Breast epithelium (tissue), 4 donors: ENCODE results near the gene GULP1. TPM values are rescaled to one million over a fixed set of nuclear protein-coding genes. Genes with fewer than 3 reads are reported as not detected.

ENCODE experiments used
- DNase-seq, 2 donors: peaks; one replicate each; pipeline ENCODE4 v3.0.0-alpha.2; 2019; ENCODE audit warnings: low spot score in 2 of 2
- H3K27ac ChIP-seq, 2 donors: fragments of 200-600 bp; sonication (generic) in 1 of 2; one replicate each; pipeline ENCODE4 v1.5.1; 2016 to 2019; ENCODE audit warnings: mild to moderate bottlenecking in 1 of 2
- H3K27me3 ChIP-seq, 2 donors: fragments of 200-600 bp; sonication (generic) in 1 of 2; one replicate each; pipeline versions ENCODE4 v1.5.1 to v1.6.0; 2017 to 2019; ENCODE audit warnings: control low read depth in 1 of 2, mild to moderate bottlenecking in 1 of 2
- H3K36me3 ChIP-seq: fragments of 200-600 bp; one replicate; pipeline ENCODE4 v1.5.1; 2019
- H3K4me1 ChIP-seq, 2 donors: fragments of 200-600 bp; sonication (generic); one replicate each; pipeline ENCODE4 v1.5.1; 2016 to 2019; ENCODE audit warnings: control low read depth in 1 of 2
- H3K4me3 ChIP-seq, 3 donors: fragments of 200-600 bp; sonication (generic); 1 replicate in 2 of 3; 2 replicates in 1 of 3; pipeline ENCODE4 v1.5.1; 2016 to 2019; ENCODE audit warnings: mild to moderate bottlenecking in 3 of 3, moderate library complexity in 2 of 3
- H3K9me3 ChIP-seq, 2 donors: fragments of 200-600 bp; sonication (generic) in 1 of 2; one replicate each; pipeline ENCODE4 v1.5.1; 2016 to 2019; ENCODE audit warnings: control low read depth in 1 of 2
- POLR2A ChIP-seq: fragments of 450-650 bp; IDR thresholded peaks from one replicate; pipeline ENCODE4 v1.6.1; 2016; ENCODE audit warnings: antibody characterized with exemption, mild to moderate bottlenecking, moderate library complexity
- POLR2AphosphoS5 ChIP-seq, 3 donors: sonication (generic); formaldehyde crosslinking; IDR thresholded peaks; one replicate each; pipeline ENCODE4 v1.6.1; 2017; ENCODE audit warnings: antibody characterized with exemption in 3 of 3
- intact Hi-C: fragments of 100-400 bp; cut with DNase I; formaldehyde crosslinking; loops from one replicate; pipeline ENCODE4 v1.15.1; 2023; ENCODE audit warnings: low total_unique reads
- total RNA-seq, 3 donors: library from RNA; depleted of rRNA; stranded (reverse); fragments of >200 nt; gene quantifications; one replicate each; pipeline ENCODE4 v1.1.0, GENCODE V29; 2016
- TF ChIP-seq, protein P1 (sequence below), 3 donors: fragments of 450-650 bp; IDR thresholded peaks; one replicate each; pipeline ENCODE4 v1.5.1; 2016 to 2017; ENCODE audit warnings: antibody characterized with exemption in 3 of 3, mild to moderate bottlenecking in 3 of 3, moderate library complexity in 3 of 3

Gene GULP1
- total RNA-seq, 3 donors from 2014 or later = 16.5 to 47.9 (median 43.8) TPM

DNA sequence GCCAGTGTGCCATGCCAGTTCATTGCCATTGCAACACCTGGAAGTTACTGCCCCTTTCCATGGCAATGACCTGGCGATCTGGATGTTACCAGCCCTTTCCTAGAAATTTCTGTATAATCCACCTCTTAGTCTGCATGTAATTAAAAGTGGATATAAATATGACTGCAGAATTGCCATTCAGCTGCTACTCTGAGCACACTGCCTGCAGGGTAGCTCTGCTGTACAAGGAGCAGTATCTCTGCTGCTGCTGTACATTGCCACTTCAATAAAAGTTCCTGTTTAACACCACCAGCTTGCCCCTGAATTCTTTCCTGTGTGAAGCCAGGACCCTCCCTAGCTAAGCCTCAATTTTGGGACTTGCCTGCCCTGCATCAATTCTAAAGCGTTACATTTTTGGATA is 17.4 kb upstream of the GULP1 start:
- Histone ChIP-seq H3K4me1 (no peaks in the 10 kb centered on the region), H3K27me3 (no peaks in the 10 kb centered on the region), H3K27ac (no peak overlapping the region), H3K4me3 (no peak overlapping the region), H3K36me3 (no peaks in the 10 kb centered on the region), H3K9me3 (peaks cover 0 to 7% of the 10 kb centered on the region in 2 donors)
- intact Hi-C loops = no loop called here
- no peak for DNase-seq
- no peak for TF ChIP-seq POLR2A
- TF ChIP-seq POLR2AphosphoS5 (IDR thresholded peaks at IDR 0.05) = no peak
- TF ChIP-seq, protein P1, sequence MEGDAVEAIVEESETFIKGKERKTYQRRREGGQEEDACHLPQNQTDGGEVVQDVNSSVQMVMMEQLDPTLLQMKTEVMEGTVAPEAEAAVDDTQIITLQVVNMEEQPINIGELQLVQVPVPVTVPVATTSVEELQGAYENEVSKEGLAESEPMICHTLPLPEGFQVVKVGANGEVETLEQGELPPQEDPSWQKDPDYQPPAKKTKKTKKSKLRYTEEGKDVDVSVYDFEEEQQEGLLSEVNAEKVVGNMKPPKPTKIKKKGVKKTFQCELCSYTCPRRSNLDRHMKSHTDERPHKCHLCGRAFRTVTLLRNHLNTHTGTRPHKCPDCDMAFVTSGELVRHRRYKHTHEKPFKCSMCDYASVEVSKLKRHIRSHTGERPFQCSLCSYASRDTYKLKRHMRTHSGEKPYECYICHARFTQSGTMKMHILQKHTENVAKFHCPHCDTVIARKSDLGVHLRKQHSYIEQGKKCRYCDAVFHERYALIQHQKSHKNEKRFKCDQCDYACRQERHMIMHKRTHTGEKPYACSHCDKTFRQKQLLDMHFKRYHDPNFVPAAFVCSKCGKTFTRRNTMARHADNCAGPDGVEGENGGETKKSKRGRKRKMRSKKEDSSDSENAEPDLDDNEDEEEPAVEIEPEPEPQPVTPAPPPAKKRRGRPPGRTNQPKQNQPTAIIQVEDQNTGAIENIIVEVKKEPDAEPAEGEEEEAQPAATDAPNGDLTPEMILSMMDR (IDR thresholded peaks at IDR 0.05) = no peak

DNA sequence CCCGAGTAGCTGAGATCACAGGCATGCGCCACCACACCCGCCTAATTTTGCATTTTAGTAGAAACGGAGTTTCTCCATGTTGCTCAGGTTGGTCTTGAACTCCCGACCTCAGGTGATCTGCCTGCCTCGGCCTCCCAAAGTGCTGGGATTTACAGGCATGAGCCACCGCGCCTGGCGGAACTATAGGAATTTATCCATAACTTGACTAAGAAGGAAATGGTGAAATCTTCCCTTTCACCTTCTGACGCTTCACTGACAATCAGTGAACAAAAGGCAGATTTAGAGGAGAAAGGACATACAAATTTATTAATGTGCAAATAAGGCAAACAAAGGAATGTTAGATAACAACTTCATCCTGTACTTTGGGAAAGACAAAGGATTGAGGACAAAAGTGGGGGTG is 15.4 kb upstream of the GULP1 start:
- Histone ChIP-seq H3K27me3 (no peaks in the 10 kb centered on the region), H3K9me3 (no peaks in the 10 kb centered on the region), H3K4me1 (no peaks in the 10 kb centered on the region), H3K4me3 (no peak overlapping the region), H3K36me3 (no peaks in the 10 kb centered on the region), H3K27ac (no peak overlapping the region)
- TF ChIP-seq POLR2A (no peak), POLR2AphosphoS5 (IDR thresholded peaks at IDR 0.05) (no peak)
- TF ChIP-seq, protein P1 (IDR thresholded peaks at IDR 0.05) = no peak
- DNase-seq = no peak
- intact Hi-C loops = no loop called here

DNA sequence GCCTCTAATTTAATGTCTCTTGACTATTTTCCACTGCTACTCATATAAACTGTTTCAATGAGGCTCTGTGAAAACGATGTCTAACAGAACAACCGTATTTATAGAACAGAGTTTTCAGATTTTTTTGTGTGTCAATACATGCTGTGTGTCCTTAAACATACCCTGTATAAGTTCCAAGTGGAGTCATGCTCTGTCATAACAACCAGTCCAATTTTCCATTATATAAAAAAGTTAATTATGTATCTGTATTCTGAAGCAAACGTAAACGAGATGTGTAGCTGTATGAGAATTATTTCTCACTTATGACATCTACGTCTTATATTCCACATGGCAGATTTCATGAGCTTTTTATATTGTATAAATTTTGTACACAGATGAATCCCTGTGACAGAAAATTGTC is 13.9 kb upstream of the GULP1 start:
- H3K4me3 ChIP-seq = no peak overlapping the region
- no peaks in the 10 kb centered on the region for H3K27me3 ChIP-seq
- no peak for DNase-seq
- TF ChIP-seq POLR2A (no peak), POLR2AphosphoS5 (IDR thresholded peaks at IDR 0.05) (no peak)
- TF ChIP-seq, protein P1 (IDR thresholded peaks at IDR 0.05) = no peak
- intact Hi-C loops = no loop called here
- no peak overlapping the region for H3K27ac ChIP-seq
- H3K9me3 ChIP-seq = no peaks in the 10 kb centered on the region
- no peaks in the 10 kb centered on the region for H3K4me1 ChIP-seq
- H3K36me3 ChIP-seq = no peaks in the 10 kb centered on the region

DNA sequence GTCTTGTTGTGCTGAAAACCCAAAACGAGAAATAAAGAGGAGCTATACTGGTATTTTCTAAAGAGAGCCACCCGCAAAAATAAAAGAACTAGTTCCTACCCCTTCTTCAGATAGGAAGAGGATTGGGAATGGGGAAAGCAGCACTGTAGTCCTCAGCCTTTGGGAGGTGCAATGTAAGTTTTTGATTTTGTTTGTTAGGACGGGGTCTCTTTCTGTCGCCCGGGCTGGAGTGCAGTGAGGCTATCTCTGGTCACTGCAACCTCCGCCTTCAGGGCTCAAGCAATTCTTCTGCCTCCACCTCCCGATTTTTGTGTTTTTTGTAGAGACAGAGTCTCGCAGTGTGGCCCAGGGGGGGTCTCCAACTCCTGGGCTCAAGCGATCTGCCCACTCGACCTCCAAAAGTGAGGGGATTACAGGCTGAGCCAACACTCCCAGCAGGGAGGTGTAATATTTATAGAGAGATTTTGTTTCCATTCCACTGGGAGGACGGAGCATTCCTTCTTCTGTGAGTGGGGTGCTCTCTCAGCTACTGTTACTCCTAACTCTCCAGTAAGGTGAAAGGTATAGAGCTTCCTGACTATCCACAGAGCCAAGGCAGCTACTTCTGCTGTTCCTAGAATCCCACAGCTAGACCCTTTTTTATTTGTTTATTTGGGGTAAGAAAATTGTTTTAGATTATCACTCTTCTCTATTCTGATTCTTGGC is 13.1 kb upstream of the GULP1 start:
- H3K4me3 ChIP-seq = no peak overlapping the region
- H3K36me3 ChIP-seq = no peaks in the 10 kb centered on the region
- H3K27me3 ChIP-seq = no peaks in the 10 kb centered on the region
- no peak for TF ChIP-seq POLR2AphosphoS5 (IDR thresholded peaks at IDR 0.05)
- intact Hi-C loops = no loop called here
- H3K9me3 ChIP-seq = no peaks in the 10 kb centered on the region
- H3K27ac ChIP-seq = no peak overlapping the region
- no peaks in the 10 kb centered on the region for H3K4me1 ChIP-seq
- DNase-seq = no peak

DNA sequence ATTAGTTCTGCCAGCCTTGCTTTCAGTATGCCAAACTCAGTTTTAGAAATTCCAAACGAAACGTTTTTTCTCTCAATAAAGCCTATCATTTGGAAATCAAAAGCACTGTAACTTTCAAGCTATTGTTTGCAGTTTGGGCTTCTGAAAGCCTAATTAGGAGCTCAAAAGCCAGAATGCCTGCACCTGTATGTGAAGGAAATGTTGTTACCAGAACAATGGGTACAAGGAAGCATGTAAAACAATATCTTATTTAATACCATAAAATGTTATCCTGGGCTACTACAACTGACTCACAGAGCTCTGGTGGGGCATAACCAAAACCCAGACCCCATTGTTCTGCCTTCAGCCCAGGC is 12.6 kb upstream of the GULP1 start:
- Histone ChIP-seq H3K9me3 (no peaks in the 10 kb centered on the region), H3K4me1 (no peaks in the 10 kb centered on the region), H3K27me3 (no peaks in the 10 kb centered on the region), H3K36me3 (no peaks in the 10 kb centered on the region), H3K27ac (no peak overlapping the region), H3K4me3 (no peak overlapping the region)
- no peak for DNase-seq
- intact Hi-C loops = no loop called here
- TF ChIP-seq, protein P1 (IDR thresholded peaks at IDR 0.05) = no peak
- TF ChIP-seq POLR2AphosphoS5 (IDR thresholded peaks at IDR 0.05) = no peak
- TF ChIP-seq POLR2A = no peak

DNA sequence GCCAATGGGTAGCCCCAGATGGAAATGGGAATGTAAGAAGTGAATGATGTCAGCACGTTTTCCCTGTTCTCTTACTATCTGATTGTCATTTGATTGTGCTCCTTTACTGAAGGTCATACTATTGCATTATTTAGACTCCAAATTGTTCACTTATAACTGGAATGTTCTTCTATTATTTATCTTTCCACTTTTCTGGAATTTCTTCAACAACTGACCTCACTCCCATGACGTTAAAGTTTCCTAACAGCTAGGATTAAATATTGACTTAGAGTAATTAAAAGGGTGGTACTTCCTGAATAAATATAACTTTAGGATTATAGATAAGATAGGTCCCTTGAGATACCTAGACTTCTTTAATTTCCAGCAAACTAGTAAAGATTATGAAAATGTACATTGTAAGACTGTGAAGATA is 10.9 kb upstream of the GULP1 start:
- DNase-seq = no peak
- Histone ChIP-seq H3K36me3 (no peaks in the 10 kb centered on the region), H3K9me3 (no peaks in the 10 kb centered on the region), H3K27ac (no peak overlapping the region), H3K4me3 (no peak overlapping the region), H3K27me3 (no peaks in the 10 kb centered on the region), H3K4me1 (no peaks in the 10 kb centered on the region)
- no peak for TF ChIP-seq POLR2AphosphoS5 (IDR thresholded peaks at IDR 0.05)
- TF ChIP-seq, protein P1 (IDR thresholded peaks at IDR 0.05) = no peak
- TF ChIP-seq POLR2A = no peak
- intact Hi-C loops = no loop called here
